ENCODE results near the gene ARMC5. TPM values are rescaled to one million over a fixed set of nuclear protein-coding genes. Genes with fewer than 3 reads are reported as not detected.

Gene ARMC5
- total RNA-seq, 1 donor from 2014 or later: 5.4 TPM

DNA sequence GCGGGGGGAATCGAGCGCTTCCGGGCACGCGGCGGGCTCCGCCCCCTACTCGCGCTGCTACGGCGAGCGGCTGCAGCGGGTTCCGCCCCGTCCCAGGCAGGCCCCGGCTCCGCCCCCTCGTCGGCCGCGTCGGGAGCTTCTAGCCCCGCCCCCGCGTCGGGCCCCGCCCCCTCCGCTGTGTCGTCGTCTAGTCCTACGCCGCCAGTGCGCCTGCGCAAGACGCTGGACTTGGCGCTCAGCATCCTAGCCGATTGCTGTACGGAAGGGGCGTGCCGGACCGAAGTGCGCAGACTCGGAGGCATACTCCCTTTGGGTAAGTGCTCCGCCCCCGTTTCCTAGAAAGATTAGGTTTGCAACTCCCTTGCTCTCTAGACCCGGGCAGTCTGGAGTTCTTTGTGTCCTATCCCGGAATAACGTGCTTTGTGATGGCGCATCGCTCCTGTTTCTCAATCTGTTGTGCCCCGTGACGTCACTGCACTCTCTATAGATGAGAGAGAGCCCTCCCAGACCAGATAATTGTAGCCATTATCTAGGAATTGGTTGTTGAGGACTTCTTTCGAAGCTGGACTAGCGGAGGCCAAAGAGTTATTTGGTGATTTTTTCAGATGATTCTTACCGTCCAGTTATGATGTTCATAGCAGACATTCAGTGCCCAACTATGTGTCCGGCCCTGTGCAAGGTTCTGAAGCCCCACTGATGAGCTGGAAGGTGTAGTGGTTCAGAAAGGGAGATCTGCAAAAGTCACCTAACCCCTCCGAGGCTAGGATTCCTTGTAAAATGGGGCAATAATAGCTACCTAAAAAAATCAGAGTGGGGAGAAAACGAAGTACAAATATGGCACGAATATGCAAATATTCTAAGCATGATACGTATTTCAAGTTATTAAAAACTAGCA lies 633 bp downstream of the ARMC5 start:
- H3K4me3 Mint-ChIP-seq: peak overlapping the region; percentile 93
- peaks cover 5% of the 10 kb centered on the region for H3K4me1 ChIP-seq

DNA sequence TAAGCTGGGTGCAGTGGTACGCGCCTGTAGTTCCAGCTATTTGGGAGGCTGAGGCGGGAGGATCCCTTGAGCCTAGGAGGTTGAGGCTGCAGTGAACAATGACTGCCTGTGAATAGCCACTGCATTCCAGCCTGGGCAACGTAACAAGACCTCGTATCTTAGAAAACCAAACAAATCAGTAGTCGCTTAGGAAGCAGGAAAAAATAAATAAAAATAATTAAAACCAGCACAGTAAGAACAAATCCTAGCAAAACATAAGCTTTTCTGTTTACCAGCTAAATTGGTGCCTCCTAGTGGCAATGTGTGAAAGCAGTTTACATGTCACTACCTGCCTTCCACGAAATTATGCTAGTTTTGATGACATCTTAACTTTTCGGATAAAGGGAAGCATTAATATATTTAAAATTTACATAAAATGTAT lies 1.3 kb downstream of the ARMC5 start:
- DNase-seq (ENCODE audit: low spot score): peak; percentile 58
- Histone ChIP-seq H3K4me2 (peak overlapping the region; percentile 77), H3K27ac (no peak overlapping the region), H4K20me1 (ENCODE audit: low read depth) (peaks cover 32% of the 10 kb centered on the region), H3K9ac (no peak overlapping the region), H3K79me2 (ENCODE audit: low read depth) (peaks cover 27% of the 10 kb centered on the region), H2AFZ (replicated peaks) (no peak overlapping the region), H3K27me3 (no peaks in the 10 kb centered on the region), H3K36me3 (no peaks in the 10 kb centered on the region), H3K4me3 (peak overlapping the region; percentile 70), H3K9me3 (ENCODE audit: low read depth) (no peaks in the 10 kb centered on the region), H3K4me1 (peaks cover 5% of the 10 kb centered on the region), H3F3A (ENCODE audit: low read depth) (peaks cover 26% of the 10 kb centered on the region)
- TF ChIP-seq EZH2 (IDR thresholded peaks at IDR 0.05): no peak
- TF ChIP-seq, protein P1, sequence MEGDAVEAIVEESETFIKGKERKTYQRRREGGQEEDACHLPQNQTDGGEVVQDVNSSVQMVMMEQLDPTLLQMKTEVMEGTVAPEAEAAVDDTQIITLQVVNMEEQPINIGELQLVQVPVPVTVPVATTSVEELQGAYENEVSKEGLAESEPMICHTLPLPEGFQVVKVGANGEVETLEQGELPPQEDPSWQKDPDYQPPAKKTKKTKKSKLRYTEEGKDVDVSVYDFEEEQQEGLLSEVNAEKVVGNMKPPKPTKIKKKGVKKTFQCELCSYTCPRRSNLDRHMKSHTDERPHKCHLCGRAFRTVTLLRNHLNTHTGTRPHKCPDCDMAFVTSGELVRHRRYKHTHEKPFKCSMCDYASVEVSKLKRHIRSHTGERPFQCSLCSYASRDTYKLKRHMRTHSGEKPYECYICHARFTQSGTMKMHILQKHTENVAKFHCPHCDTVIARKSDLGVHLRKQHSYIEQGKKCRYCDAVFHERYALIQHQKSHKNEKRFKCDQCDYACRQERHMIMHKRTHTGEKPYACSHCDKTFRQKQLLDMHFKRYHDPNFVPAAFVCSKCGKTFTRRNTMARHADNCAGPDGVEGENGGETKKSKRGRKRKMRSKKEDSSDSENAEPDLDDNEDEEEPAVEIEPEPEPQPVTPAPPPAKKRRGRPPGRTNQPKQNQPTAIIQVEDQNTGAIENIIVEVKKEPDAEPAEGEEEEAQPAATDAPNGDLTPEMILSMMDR (IDR thresholded peaks at IDR 0.05): peak; percentile 67
- TF ChIP-seq EZH2phosphoT487 (IDR thresholded peaks at IDR 0.05): no peak
- H3K36me3 Mint-ChIP-seq: peaks cover 2% of the 10 kb centered on the region
- H3K4me3 Mint-ChIP-seq: peak overlapping the region; percentile 87
- no peaks in the 10 kb centered on the region for H3K27me3 Mint-ChIP-seq (ENCODE audit: insufficient read depth, low read depth)
- peaks cover 18% of the 10 kb centered on the region for H3K4me1 Mint-ChIP-seq
- H3K9me3 Mint-ChIP-seq: no peaks in the 10 kb centered on the region
- no peak overlapping the region for H3K27ac Mint-ChIP-seq

More for the DNA sequence above, 633 bp downstream of the ARMC5 start:
- no peaks in the 10 kb centered on the region for H3K9me3 Mint-ChIP-seq
- Histone ChIP-seq H3K9ac (peak overlapping the region; percentile 96), H3K79me2 (ENCODE audit: low read depth) (peaks cover 33% of the 10 kb centered on the region), H3K36me3 (no peaks in the 10 kb centered on the region), H4K20me1 (ENCODE audit: low read depth) (peaks cover 39% of the 10 kb centered on the region), H3K27ac (peak overlapping the region; percentile 97), H3K4me3 (peak overlapping the region; percentile 70), H2AFZ (replicated peaks) (peak overlapping the region; percentile 88), H3K9me3 (ENCODE audit: low read depth) (no peaks in the 10 kb centered on the region), H3K4me2 (peak overlapping the region; percentile 98), H3K27me3 (no peaks in the 10 kb centered on the region), H3F3A (ENCODE audit: low read depth) (peaks cover 26% of the 10 kb centered on the region)
- H3K4me1 Mint-ChIP-seq: peaks cover 23% of the 10 kb centered on the region
- peak; percentile 100 for DNase-seq (ENCODE audit: low spot score)
- H3K27ac Mint-ChIP-seq: peak overlapping the region; percentile 93
- no peaks in the 10 kb centered on the region for H3K27me3 Mint-ChIP-seq (ENCODE audit: insufficient read depth, low read depth)
- H3K36me3 Mint-ChIP-seq: no peaks in the 10 kb centered on the region
- no peak for TF ChIP-seq EZH2 (IDR thresholded peaks at IDR 0.05)
- TF ChIP-seq, protein P1 (IDR thresholded peaks at IDR 0.05): no peak
- TF ChIP-seq EZH2phosphoT487 (IDR thresholded peaks at IDR 0.05): no peak

DNA sequence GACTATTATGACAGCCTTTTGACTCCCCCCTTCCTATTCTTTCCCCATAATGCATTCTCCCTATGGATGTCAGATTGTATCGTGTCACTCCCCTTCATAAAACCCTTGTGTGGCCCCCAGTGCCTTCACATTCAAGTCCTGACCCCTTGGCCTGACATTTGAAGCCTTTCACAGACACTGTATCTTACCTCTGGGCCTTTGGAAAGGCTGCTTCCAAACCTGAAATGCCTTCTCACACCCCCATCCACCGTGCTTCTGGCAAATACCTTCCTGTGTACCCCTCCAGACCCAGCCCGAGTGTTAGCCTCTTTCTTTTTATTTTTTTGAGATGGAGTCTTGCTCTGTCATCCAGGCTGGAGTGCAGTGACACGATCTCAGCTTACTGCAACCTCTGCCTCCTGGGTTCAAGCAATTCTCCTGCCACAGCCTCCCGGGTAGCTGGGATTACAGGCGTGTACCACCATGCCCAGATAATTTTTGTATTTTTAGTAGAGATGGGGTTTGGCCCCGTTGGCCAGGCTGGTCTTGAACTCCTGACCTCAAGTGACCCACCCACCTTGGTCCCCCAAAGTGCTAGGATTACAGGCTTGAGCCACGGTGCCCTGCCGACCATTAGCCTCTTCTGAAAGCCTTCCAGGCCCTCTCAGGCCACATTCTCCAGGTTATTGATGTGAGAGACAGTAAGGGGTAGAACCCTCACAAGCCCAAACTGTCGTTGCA lies 2.1 kb downstream of the ARMC5 start:
- Mint-ChIP-seq H3K27ac (no peak overlapping the region), H3K27me3 (ENCODE audit: insufficient read depth, low read depth) (peaks cover 2% of the 10 kb centered on the region), H3K4me1 (peaks cover 14% of the 10 kb centered on the region), H3K9me3 (no peaks in the 10 kb centered on the region), H3K4me3 (peak overlapping the region; percentile 72), H3K36me3 (peaks cover 2% of the 10 kb centered on the region)
- H3K9ac ChIP-seq: no peak overlapping the region
- H4K20me1 ChIP-seq (ENCODE audit: low read depth): peaks cover 25% of the 10 kb centered on the region
- H3K27me3 ChIP-seq: no peaks in the 10 kb centered on the region
- peaks cover 5% of the 10 kb centered on the region for H3K4me1 ChIP-seq
- H3K9me3 ChIP-seq (ENCODE audit: low read depth): no peaks in the 10 kb centered on the region
- H3K4me2 ChIP-seq: no peak overlapping the region
- H3K27ac ChIP-seq: no peak overlapping the region
- DNase-seq (ENCODE audit: low spot score): no peak
- H3K36me3 ChIP-seq: no peaks in the 10 kb centered on the region
- peaks cover 26% of the 10 kb centered on the region for H3F3A ChIP-seq (ENCODE audit: low read depth)
- H3K4me3 ChIP-seq: no peak overlapping the region
- H3K79me2 ChIP-seq (ENCODE audit: low read depth): peaks cover 22% of the 10 kb centered on the region
- TF ChIP-seq EZH2 (IDR thresholded peaks at IDR 0.05) (no peak), EZH2phosphoT487 (IDR thresholded peaks at IDR 0.05) (no peak)
- TF ChIP-seq, protein P1 (IDR thresholded peaks at IDR 0.05): no peak
- no peak overlapping the region for H2AFZ ChIP-seq (replicated peaks)
